A549 (cell line): ENCODE measurements around the gene GPNMB.

Experiments used
- CHD2 ChIP-seq: fragments of 150-350 bp; IDR thresholded peaks from 2 replicates; pipeline ENCODE4 v1.6.1; 2014; ENCODE audit warnings: low read length; ENCODE audit not compliant: partially characterized antibody
- CTCF ChIP-seq: fragments of >200 bp; sonication (Bioruptor Twin); formaldehyde crosslinking; IDR thresholded peaks from 3 replicates; pipeline ENCODE4 v1.5.1; 2016
- EP300 ChIP-seq, 2 experiments: fragments of >200 bp; sonication (Bioruptor Twin); formaldehyde crosslinking; IDR thresholded peaks; 2 replicates in 1 of 2; 3 replicates in 1 of 2; pipeline ENCODE4 v1.6.1; 2016 to 2017
- HEYL ChIP-seq: fragments of 250-450 bp; sonication (Bioruptor Pico); IDR thresholded peaks from 2 replicates; pipeline ENCODE4 v1.8.0; 2021; ENCODE audit warnings: mild to moderate bottlenecking, moderate library complexity
- JUN ChIP-seq, 2 experiments: fragments of >200 bp; sonication (Bioruptor Twin); formaldehyde crosslinking; IDR thresholded peaks; 2 replicates in 1 of 2; 3 replicates in 1 of 2; pipeline ENCODE4 v1.6.1; 2016 to 2017
- KDM1A ChIP-seq: fragments of 200-600 bp; sonication (generic); IDR thresholded peaks from 2 replicates; pipeline ENCODE4 v1.6.1; 2016; ENCODE audit warnings: low read depth, mild to moderate bottlenecking
- PBX3 ChIP-seq: IDR thresholded peaks from 2 replicates; pipeline ENCODE4 v1.6.1; 2012
- SMC3 ChIP-seq: fragments of >200 bp; sonication (Bioruptor Twin); formaldehyde crosslinking; IDR thresholded peaks from 3 replicates; pipeline ENCODE4 v1.6.1; 2018; ENCODE audit warnings: inconsistent platforms
- TF ChIP-seq, protein P1 (sequence below): IDR thresholded peaks from 2 replicates; pipeline ENCODE4 v1.6.1; 2012
- TF ChIP-seq, protein P2 (sequence below): fragments of 450-650 bp; IDR thresholded peaks from 2 replicates; pipeline ENCODE4 v1.6.1; 2014; ENCODE audit warnings: antibody characterized with exemption

GRCh38 chr7:23239698-23240097, 6.9 kb upstream of the GPNMB start:
- TF ChIP-seq CHD2 (no peak), JUN (IDR thresholded peaks at IDR 0.05) (no peak), EP300 (IDR thresholded peaks at IDR 0.05) (no peak), KDM1A (no peak), CTCF (no peak), SMC3 (no peak), PBX3 (no peak), HEYL (CRISPR knock-in tag) (no peak)
- TF ChIP-seq, protein P1, sequence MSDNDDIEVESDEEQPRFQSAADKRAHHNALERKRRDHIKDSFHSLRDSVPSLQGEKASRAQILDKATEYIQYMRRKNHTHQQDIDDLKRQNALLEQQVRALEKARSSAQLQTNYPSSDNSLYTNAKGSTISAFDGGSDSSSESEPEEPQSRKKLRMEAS, result no peak
- TF ChIP-seq, protein P2, sequence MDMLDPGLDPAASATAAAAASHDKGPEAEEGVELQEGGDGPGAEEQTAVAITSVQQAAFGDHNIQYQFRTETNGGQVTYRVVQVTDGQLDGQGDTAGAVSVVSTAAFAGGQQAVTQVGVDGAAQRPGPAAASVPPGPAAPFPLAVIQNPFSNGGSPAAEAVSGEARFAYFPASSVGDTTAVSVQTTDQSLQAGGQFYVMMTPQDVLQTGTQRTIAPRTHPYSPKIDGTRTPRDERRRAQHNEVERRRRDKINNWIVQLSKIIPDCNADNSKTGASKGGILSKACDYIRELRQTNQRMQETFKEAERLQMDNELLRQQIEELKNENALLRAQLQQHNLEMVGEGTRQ, result no peak
